Measurements from ENCODE around the gene RPS6KA1.
"Not testable (repeated sequence)": the region's sequence is repeated elsewhere in the genome, so short reads cannot be mapped to it uniquely, and the experiment has no call there.

The RPS6KA1 gene

DNA sequence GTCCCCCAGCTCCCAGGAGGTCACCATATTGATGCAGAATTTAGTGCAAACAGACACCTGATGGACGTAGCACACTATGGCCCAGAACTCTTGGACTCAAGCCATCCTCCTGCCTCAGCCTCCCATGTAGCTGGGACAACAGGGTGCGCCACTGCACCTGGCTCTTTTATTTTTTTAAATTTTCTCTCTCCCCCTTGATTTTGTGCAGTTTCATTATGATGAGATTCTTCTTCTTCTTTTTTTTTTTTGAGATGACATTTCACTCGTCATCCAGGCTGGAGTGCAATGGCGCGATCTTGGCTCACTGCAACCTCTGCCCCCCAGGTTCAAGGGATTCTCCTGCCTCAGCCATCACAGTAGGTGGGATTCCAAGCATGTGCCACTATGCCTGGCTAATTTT, 63.8 kb downstream of the RPS6KA1 start:
- no peak overlapping the region for H3K4me3 ChIP-seq (ENCODE audit: low read depth, low read length)

DNA sequence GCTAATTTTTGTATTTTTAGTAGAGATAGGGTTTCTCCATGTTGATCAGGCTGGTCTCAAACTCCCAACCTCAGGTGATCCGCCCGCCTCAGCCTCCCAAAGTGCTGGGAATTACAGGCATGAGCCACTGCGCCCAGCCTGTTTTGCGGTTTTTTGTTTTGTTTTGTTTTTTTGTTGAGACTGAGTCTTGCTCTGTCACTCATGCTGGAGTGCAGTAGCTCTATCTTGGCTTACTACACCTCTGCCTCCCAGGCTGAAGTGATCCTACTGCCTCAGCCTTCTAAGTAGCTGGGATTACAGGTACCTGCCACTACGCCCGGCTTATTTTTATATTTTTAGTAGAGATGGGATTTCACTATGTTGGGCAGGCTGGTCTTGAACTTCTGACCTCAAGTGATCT, 65.0 kb downstream of the RPS6KA1 start:
- not testable (repeated sequence) for H3K4me3 ChIP-seq (ENCODE audit: low read depth, low read length)

DNA sequence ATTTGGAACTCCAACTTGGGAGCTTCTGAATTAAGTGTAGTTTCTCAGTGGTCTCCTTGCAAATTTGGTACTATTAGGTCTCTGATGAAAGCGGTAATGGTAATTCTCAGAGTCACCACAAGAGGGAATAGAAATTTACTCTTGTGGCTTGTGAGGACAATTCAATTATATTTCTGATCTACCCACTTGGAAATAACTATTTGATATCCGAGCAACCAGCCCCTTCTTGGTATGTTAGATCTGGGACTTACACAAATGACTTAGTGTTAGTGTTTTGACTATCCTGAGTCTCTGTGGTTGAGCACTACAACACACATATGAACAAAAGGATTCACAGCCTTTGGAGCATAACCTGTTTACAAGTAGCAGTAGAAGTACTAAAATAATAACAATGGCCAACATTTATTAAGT, 68.1 kb downstream of the RPS6KA1 start:
- H3K4me3 ChIP-seq (ENCODE audit: low read depth, low read length): no peak overlapping the region

DNA sequence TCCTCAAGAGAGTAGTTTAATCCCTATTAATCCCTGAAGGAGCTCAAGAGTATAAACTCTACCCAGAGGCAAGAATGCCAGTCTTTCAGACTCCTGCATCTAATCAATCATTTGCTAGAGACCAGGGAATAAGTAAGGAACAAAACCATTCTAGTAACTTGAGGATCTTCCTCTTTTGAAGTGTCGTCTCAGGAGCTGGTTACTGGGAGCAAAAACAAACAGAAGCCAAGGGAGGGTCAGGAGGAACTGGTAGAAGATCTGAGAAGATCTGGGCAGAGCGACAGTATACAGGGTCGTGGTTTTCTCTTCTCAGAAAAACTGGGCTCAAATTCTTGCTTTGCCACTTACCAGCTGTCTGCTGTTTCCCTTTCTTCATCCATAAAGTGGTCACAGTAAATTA, 69.3 kb downstream of the RPS6KA1 start:
- H3K4me3 ChIP-seq (ENCODE audit: low read depth, low read length): no peak overlapping the region

DNA sequence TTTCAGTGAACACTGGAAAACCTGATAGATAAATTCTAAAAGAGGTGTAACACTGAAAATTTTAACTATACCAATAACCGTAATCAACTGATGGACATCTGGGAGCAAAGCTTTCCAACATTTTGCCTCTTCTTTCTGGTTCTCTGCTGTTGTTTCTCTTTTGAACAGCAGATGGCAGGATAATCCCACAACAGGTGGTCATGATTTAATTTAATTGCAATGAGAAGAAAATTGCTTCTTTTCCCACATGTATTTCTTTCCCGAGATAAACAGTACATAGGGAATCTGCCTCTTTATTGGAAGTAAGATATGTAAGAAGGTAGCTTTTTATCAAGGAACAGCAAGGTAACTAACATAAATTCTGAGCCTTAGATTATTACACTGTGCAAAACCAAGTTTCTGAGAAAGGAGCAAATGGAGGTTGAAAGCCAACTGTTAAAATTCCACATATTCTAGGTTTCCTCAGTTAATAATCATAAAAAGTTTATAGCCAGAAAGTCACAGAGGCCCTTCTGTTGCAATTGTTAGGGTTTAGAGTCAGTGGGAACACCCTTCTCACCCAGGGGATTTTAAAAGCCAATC, 72.9 kb downstream of the RPS6KA1 start:
- H3K4me3 ChIP-seq (ENCODE audit: low read depth, low read length): no peak overlapping the region

DNA sequence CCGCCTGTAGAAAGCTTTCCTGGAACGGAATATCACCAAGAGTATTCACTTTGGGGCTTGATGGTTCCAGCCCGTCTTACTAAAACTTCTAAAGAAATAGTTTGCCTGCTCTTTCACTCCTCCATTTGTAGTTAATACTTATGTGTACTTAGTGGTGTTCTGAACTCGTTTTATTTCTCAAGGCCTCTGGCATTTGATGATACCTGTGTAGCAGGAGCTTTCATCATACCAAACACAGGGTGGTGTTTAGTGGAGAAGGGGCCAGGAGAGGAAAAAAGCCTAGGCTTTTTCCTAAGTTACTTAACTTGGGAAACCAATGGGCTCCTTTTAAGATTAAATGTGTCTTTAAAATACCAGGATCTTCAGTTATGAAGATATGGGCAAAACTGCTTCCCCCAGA, 74.3 kb downstream of the RPS6KA1 start:
- no peak overlapping the region for H3K4me3 ChIP-seq (ENCODE audit: low read depth, low read length)

DNA sequence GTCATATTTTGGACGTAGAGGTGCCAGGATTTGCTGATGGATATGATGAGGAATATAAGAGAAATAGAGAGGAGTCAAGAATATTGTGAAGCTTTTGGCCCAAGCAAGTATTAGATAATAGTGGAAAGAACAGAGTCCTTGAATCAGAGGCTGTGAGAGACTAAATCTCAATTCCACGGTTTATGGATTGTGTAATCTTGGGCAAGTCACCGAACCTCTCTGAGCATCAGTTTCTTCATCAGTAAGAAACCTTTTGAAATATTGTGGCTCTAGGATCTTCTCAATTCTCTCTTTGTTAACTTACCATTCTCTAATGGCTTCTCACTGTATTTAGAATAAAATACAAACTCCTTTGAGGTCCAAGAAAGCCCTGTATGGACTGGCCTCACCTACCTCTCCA, 77.6 kb downstream of the RPS6KA1 start:
- H3K4me3 ChIP-seq (ENCODE audit: low read depth, low read length): no peak overlapping the region

DNA sequence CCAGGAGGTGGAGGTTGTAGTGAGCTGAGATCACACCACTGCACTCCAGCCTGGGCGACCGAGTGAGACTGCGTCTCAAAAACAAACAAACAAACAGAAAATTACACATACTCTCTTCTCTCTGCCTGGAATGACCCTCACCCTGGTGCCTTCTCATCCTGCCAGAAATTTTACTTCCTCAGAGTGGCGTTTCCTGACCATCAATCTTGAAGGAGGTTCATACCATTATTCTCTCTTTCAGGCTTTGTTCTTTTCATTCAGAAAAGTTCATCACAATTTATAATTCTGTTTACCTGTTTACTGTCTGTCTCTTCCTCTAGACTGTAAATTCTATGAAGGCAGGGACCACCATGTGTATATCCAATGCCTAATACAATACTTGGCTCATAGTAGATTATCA, 79.3 kb downstream of the RPS6KA1 start:
- no peak overlapping the region for H3K4me3 ChIP-seq (ENCODE audit: low read depth, low read length)

DNA sequence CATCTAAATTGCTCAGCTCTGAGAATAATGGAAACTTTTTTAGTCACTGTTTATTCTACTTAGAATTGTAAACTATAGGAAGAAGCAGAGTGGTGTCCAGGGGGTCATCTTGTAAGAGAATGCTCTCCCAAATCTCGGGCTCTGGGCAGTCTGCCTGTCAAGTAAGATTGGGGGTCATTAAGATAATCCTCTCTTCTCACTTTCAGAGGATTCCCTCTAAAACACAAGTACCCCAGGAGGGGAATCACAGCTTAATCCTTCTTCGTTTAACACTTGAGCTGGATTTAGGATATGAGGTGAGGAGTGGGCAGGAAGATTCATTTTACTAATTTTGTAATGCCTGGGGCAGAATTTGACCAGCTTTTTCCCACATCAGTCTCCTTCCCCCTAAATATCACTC, 81.2 kb downstream of the RPS6KA1 start:
- no peak overlapping the region for H3K4me3 ChIP-seq (ENCODE audit: low read depth, low read length)

DNA sequence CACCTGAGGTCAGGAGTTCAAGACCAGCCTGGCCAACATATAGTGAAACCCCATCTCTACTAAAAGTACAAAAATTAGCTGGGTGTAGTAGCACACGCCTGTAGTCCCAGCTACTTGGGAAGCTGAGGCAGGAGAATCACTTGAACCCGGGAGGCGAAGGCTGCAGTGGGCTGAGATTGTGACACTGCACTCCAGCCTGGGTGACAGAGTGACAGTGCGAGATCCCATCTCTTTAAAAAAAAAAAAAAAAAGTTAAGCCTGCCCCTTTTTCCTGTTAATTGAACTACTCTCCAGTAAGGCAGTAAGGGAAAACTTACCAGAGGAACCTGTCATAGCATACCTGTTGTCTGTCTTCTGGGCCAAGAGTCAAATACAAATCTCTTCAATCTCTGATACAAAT, 83.1 kb downstream of the RPS6KA1 start:
- not testable (repeated sequence) for H3K4me3 ChIP-seq (ENCODE audit: low read depth, low read length)

DNA sequence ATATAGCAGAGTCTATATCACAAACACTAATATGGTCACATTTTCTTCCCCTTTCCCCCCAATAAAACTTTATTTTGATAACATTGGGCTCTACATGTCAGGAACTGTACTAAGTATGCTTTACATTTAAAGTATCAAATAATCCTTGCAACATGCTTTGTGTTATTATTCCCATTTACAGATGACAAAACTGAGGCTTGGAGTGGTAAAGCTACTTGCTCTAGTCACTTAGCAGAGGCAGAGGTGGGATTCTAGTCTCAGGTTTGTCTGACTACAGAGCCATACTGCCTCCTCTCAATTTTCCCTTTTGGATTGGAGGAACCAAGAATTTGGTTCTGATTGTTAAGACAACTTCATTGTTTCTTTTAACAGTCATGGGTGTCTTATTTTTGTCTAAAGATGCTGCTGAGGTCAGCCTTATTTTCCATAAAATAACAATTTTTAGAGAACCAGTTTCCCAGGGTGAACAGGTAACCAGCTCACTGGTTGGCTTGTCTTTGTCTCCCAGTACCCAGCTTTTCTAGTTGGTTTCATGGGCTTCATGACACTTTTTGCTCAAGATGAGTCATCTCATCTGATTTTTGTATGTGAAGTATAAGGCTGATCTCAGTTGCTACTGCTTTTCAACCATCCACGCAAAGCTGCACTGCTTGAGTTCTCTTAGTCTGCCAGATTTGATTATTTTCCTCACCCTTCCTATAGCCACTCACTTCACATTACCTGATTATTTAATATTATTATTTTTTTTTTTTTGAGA, 85.3 kb downstream of the RPS6KA1 start:
- H3K4me3 ChIP-seq (ENCODE audit: low read depth, low read length): no peak overlapping the region

- no peak overlapping the region for H3K4me3 ChIP-seq (ENCODE audit: low read depth, low read length)
Observed at GRCh38 chr1:26616881-26617280, 87.3 kb downstream of the RPS6KA1 start.

DNA sequence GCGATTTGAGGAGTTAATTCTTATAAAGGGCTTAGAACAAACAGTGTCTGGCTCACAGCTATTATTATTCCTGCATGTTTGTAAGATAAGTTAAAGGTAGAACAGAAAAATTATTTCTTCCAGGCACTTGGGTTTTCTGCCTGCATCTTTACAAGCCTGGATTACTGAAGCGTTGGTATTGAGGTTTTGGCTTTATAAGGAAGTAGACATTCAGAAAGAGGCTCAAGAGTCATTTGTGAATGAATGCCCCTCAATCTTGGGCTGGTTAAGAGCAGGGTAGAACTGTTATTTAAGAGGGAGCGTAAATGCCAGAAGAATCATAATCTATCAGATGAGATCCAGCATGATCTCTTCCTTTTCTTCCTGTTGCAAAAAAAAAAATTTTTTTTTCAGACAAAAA, 89.0 kb downstream of the RPS6KA1 start:
- no peak overlapping the region for H3K4me3 ChIP-seq (ENCODE audit: low read depth, low read length)

Measured in iPS-11a (cell line).